HEK293 (cell line): ENCODE measurements around the gene PEX14.

Experiments used
- CTCF ChIP-seq: fragments of 450-650 bp; formaldehyde crosslinking; IDR thresholded peaks from 2 replicates; pipeline ENCODE4 v1.5.1; 2016; ENCODE audit warnings: missing biosample characterization, missing genetic modification characterization
- KLF9 ChIP-seq: fragments of 450-650 bp; formaldehyde crosslinking; IDR thresholded peaks from 2 replicates; pipeline ENCODE4 v1.5.1; 2016; ENCODE audit warnings: missing biosample characterization, missing genetic modification characterization, low read depth
- ZBTB17 ChIP-seq: fragments of 450-650 bp; formaldehyde crosslinking; IDR thresholded peaks from 2 replicates; pipeline ENCODE4 v1.5.1; 2016; ENCODE audit warnings: missing biosample characterization, missing genetic modification characterization
- ZBTB8A ChIP-seq: fragments of 450-650 bp; formaldehyde crosslinking; IDR thresholded peaks from 2 replicates; pipeline ENCODE4 v1.5.1; 2016; ENCODE audit warnings: missing biosample characterization, missing genetic modification characterization
- ZNF121 ChIP-seq: fragments of 450-650 bp; formaldehyde crosslinking; IDR thresholded peaks from 2 replicates; pipeline ENCODE4 v1.5.1; 2016; ENCODE audit warnings: missing biosample characterization, missing genetic modification characterization
- ZNF146 ChIP-seq: fragments of 450-650 bp; formaldehyde crosslinking; IDR thresholded peaks from 2 replicates; pipeline ENCODE4 v1.5.1; 2016; ENCODE audit warnings: missing biosample characterization, missing genetic modification characterization
- ZNF175 ChIP-seq: fragments of 450-650 bp; formaldehyde crosslinking; IDR thresholded peaks from 2 replicates; pipeline ENCODE4 v1.5.1; 2016; ENCODE audit warnings: missing biosample characterization, missing genetic modification characterization
- ZNF23 ChIP-seq: fragments of 450-650 bp; formaldehyde crosslinking; IDR thresholded peaks from 2 replicates; pipeline ENCODE4 v1.5.1; 2016; ENCODE audit warnings: missing biosample characterization, missing genetic modification characterization, borderline replicate concordance
- ZNF274 ChIP-seq, 2 experiments: fragments of 200-500 bp in 1 of 2; fragments of 450-650 bp in 1 of 2; sonication (Bioruptor generic) in 1 of 2; formaldehyde crosslinking in 1 of 2; IDR thresholded peaks; 2 replicates each; pipeline versions ENCODE4 v1.5.1 to v1.6.1; 2014 to 2016; ENCODE audit warnings: borderline replicate concordance in 1 of 2, inconsistent platforms in 1 of 2, low read length in 1 of 2, missing biosample characterization in 1 of 2, missing genetic modification characterization in 1 of 2
- ZNF341 ChIP-seq: fragments of 450-650 bp; formaldehyde crosslinking; IDR thresholded peaks from 2 replicates; pipeline ENCODE4; 2016; ENCODE audit warnings: low read depth, missing biosample characterization, missing genetic modification characterization
- ZNF701 ChIP-seq: fragments of 450-650 bp; formaldehyde crosslinking; IDR thresholded peaks from 2 replicates; pipeline ENCODE4 v1.5.1; 2016; ENCODE audit warnings: missing biosample characterization, missing genetic modification characterization

GRCh38 chr1:10515976-10516750 is 41.4 kb downstream of the PEX14 start:
- no peak for TF ChIP-seq CTCF (tag by site-specific recombination)
- no peak for TF ChIP-seq ZNF701 (tag by site-specific recombination)
- no peak for TF ChIP-seq ZNF23
- no peak for TF ChIP-seq KLF9 (tag by site-specific recombination)
- TF ChIP-seq ZBTB8A (tag by site-specific recombination), result no peak
- TF ChIP-seq ZNF121 (tag by site-specific recombination), result no peak
- no peak for TF ChIP-seq ZBTB17 (tag by site-specific recombination)
- TF ChIP-seq ZNF274 (IDR thresholded peaks at IDR 0.05; ENCODE audit: low read length), result no peak
- no peak for TF ChIP-seq ZNF274 (tag by site-specific recombination; IDR thresholded peaks at IDR 0.05; ENCODE audit: borderline replicate concordance)
- no peak for TF ChIP-seq ZNF146 (tag by site-specific recombination)
- TF ChIP-seq ZNF341, result no peak
- no peak for TF ChIP-seq ZNF175
